ENCODE results near the gene IGFL1. TPM values are rescaled to one million over a fixed set of nuclear protein-coding genes. Genes with fewer than 3 reads are reported as not detected.
A peak's percentile ranks its signal among the peaks of the same experiment; 100 is the strongest.

The IGFL1 gene
- total and polyA plus RNA-seq, 2 of the 4 experiments (the other 2 are of a cell fraction) = not detected

- H3K9me3 ChIP-seq (ENCODE audit: control insufficient read depth, insufficient read depth, low read length) = no peaks in the 10 kb centered on the region
- H3K36me3 ChIP-seq (ENCODE audit: control insufficient read depth, insufficient read depth, low read length) = no peaks in the 10 kb centered on the region
- no peak overlapping the region for H4K5ac ChIP-seq (ENCODE audit: low read depth, low read length)
- H3K18ac ChIP-seq (ENCODE audit: low read depth, low read length) = no peak overlapping the region
- dilution Hi-C loops (cut with HindIII; ENCODE audit: low sequenced_read_pairs, unreplicated experiment) = no loop called here
- H2BK15ac ChIP-seq (ENCODE audit: low read depth, low read length) = no peak overlapping the region
- no peak overlapping the region for H2BK120ac ChIP-seq (ENCODE audit: low read depth, low read length)
- 0 out of 2 replicates have a peak, but pooled peaks cover 4% of the 10 kb centered on the region for H4K20me1 ChIP-seq (ENCODE audit: insufficient read depth, low read length)
- H2AFZ ChIP-seq (replicated peaks; ENCODE audit: low read length, poor library complexity) = no peak overlapping the region
- no peak overlapping the region for H3K14ac ChIP-seq (replicated peaks; ENCODE audit: low read depth, low read length)
- DNase-seq (peak; percentile 51), ATAC-seq (ENCODE audit: low read depth) (peak; percentile 75)
- no peak overlapping the region for H3K27ac ChIP-seq (ENCODE audit: insufficient read depth, low read length)
- TF ChIP-seq BHLHE40 (IDR thresholded peaks at IDR 0.05; ENCODE audit: low read depth, low read length) = peak; percentile 49
- TF ChIP-seq FOS (IDR thresholded peaks at IDR 0.05; ENCODE audit: low read depth, low read length) = peak; percentile 81
- no peak for TF ChIP-seq MAFK (IDR thresholded peaks at IDR 0.05; ENCODE audit: low read depth, low read length)
- no peak for TF ChIP-seq CHD1 (IDR thresholded peaks at IDR 0.05; ENCODE audit: low read depth, low read length)
- TF ChIP-seq CEBPB (IDR thresholded peaks at IDR 0.05; ENCODE audit: low read depth, low read length) = peak; percentile 91
- TF ChIP-seq NFE2L2 (IDR thresholded peaks at IDR 0.05; ENCODE audit: low read depth, low read length) = no peak
- H2AK5ac ChIP-seq (ENCODE audit: low read depth, low read length) = no peak overlapping the region
- no peak overlapping the region for H3K23ac ChIP-seq (ENCODE audit: low read depth, low read length)
- H3K9me1 ChIP-seq (ENCODE audit: insufficient read depth, low read length) = no peaks in the 10 kb centered on the region
- no peak overlapping the region for H2BK5ac ChIP-seq (ENCODE audit: low read depth, low read length, poor library complexity, severe bottlenecking)
- no peak overlapping the region for H3K4me2 ChIP-seq (ENCODE audit: low read depth, low read length)
- no TSS peak for BruUV-seq (replicated peaks)
- ChIA-PET POLR2A (ENCODE audit: unreplicated experiment) (no interaction called here), CTCF (interaction anchor here (0.6 to 1.6 kb wide), 3 partner anchors 100 to 164 kb away, joined by 3 to 4 read pairs (median 3); no protein-coding TSS in a partner anchor)
- no peak overlapping the region for H3K9ac ChIP-seq (ENCODE audit: low read depth, low read length)
- H3K79me1 ChIP-seq (ENCODE audit: low read depth in 1 of 2, low read length in 2 of 2) = no peaks in the 10 kb centered on the region
- peaks cover 67% of the 10 kb centered on the region for H3K27me3 ChIP-seq (ENCODE audit: control insufficient read depth, insufficient read depth, low read length)
- no peak overlapping the region for H3K56ac ChIP-seq (ENCODE audit: extremely low read depth, insufficient read depth, low read length)
- no peak overlapping the region for H3K4me3 ChIP-seq (ENCODE audit: insufficient read depth, low read depth, low read length)
- H3K4ac ChIP-seq (ENCODE audit: low read depth, low read length) = no peak overlapping the region
- no peak overlapping the region for H4K91ac ChIP-seq (ENCODE audit: insufficient read depth, low read depth, low read length)
- in situ Hi-C loops (cut with MboI; ENCODE audit: low sequenced_read_pairs) = no loop called here
- H4K8ac ChIP-seq (ENCODE audit: low read depth in 2 of 2, low read length in 2 of 2) = no peak overlapping the region
- H2AK9ac ChIP-seq (replicated peaks; ENCODE audit: low read depth, low read length, poor library complexity) = no peak overlapping the region
- intact Hi-C loops (cut with micrococcal nuclease) = no loop called here
- no CpG with 5 or more reads among the region's 11 CpGs for WGBS, 2 experiments (ENCODE audit: extremely low coverage in 2 of 2, insufficient read length in 1 of 2)
- no peak overlapping the region for H2BK20ac ChIP-seq (ENCODE audit: low read depth, low read length)
- no peaks in the 10 kb centered on the region; the same call in 1 of the 2 replicates for H3K4me1 ChIP-seq (ENCODE audit: control insufficient read depth, insufficient read depth, low read length)
Observed at GRCh38 chr19:46192992-46193650, 36.4 kb upstream of the IGFL1 start.
